Type B pancreatic cell (in vitro differentiated cells): ENCODE data around the gene IFNA21. TPM values are rescaled to one million over a fixed set of nuclear protein-coding genes. Genes with fewer than 3 reads are reported as not detected.
"Not testable (repeated sequence)": the region's sequence is repeated elsewhere in the genome, so short reads cannot be mapped to it uniquely, and the experiment has no call there.

Source experiments
- DNase-seq: peaks from one replicate; pipeline ENCODE4 v3.0.0; 2021; ENCODE audit warnings: mixed read lengths; ENCODE audit not compliant: unreplicated experiment; ENCODE audit errors: extremely low spot score
- H3K27ac Mint-ChIP-seq: 2 replicates; pipeline ENCODE4 v1.8.0; 2021; ENCODE audit warnings: mild to moderate bottlenecking, mixed read lengths
- H3K27me3 Mint-ChIP-seq: 2 replicates; pipeline ENCODE4 v1.8.0; 2021; ENCODE audit warnings: mixed read lengths
- H3K36me3 Mint-ChIP-seq: 2 replicates; pipeline ENCODE4 v1.8.0; 2021; ENCODE audit warnings: mixed read lengths
- H3K4me1 Mint-ChIP-seq: one replicate; pipeline ENCODE4 v1.8.0; 2021; ENCODE audit warnings: mixed read lengths; ENCODE audit not compliant: unreplicated experiment
- H3K4me3 Mint-ChIP-seq: 2 replicates; pipeline ENCODE4 v1.8.0; 2021; ENCODE audit warnings: mild to moderate bottlenecking, mixed read lengths
- H3K9me3 Mint-ChIP-seq: 2 replicates; pipeline ENCODE4 v1.8.0; 2021; ENCODE audit warnings: mixed read lengths
- CTCF ChIP-seq: fragments of 200-600 bp; sonication (generic); conservative IDR thresholded peaks from 2 replicates; pipeline ENCODE4 v1.5.0; 2021; ENCODE audit warnings: antibody characterized with exemption, mild to moderate bottlenecking
- total RNA-seq: library from RNA; stranded (reverse); gene quantifications from 2 replicates; pipeline ENCODE4 v1.2.1, GENCODE V29; 2021; ENCODE audit warnings: low replicate concordance

The IFNA21 gene
- total RNA-seq, 1 donor from 2014 or later = not detected

- H3K4me3 Mint-ChIP-seq, H3K9me3 Mint-ChIP-seq, H3K27ac Mint-ChIP-seq, H3K36me3 Mint-ChIP-seq, H3K4me1 Mint-ChIP-seq, DNase-seq: not testable (repeated sequence)
- peaks cover 12% of the 10 kb centered on the region for H3K27me3 Mint-ChIP-seq
- TF ChIP-seq CTCF = peak; percentile 76
Measured at GRCh38 chr9:21194867-21195776, 28.7 kb upstream of the IFNA21 start.

GRCh38 chr9:21187487-21187886 lies 21.0 kb upstream of the IFNA21 start, which contains the start of gene IFNA4:
TSS of gene IFNA4 (minus strand) at chr9:21187587. CDS start at chr9:21187531, 56 bp downstream.
- not testable (repeated sequence) for H3K27me3 Mint-ChIP-seq, H3K4me1 Mint-ChIP-seq, H3K9me3 Mint-ChIP-seq, H3K27ac Mint-ChIP-seq, H3K4me3 Mint-ChIP-seq, H3K36me3 Mint-ChIP-seq, DNase-seq

GRCh38 chr9:21182810-21183736 lies 16.6 kb upstream of the IFNA21 start:
- DNase-seq = not testable (repeated sequence)

GRCh38 chr9:21174671-21175070 lies 8.2 kb upstream of the IFNA21 start:
- no peak for DNase-seq
- Mint-ChIP-seq H3K36me3 (no peaks in the 10 kb centered on the region), H3K4me3 (no peak overlapping the region), H3K4me1 (no peaks in the 10 kb centered on the region), H3K27ac (no peak overlapping the region), H3K27me3 (no peaks in the 10 kb centered on the region), H3K9me3 (no peaks in the 10 kb centered on the region)
- no peak for TF ChIP-seq CTCF

More at GRCh38 chr9:21182810-21183736, 16.6 kb upstream of the IFNA21 start:
- H3K36me3 Mint-ChIP-seq, H3K4me1 Mint-ChIP-seq, H3K4me3 Mint-ChIP-seq, H3K9me3 Mint-ChIP-seq, H3K27ac Mint-ChIP-seq, H3K27me3 Mint-ChIP-seq: not testable (repeated sequence)
- peak; percentile 68 for TF ChIP-seq CTCF

GRCh38 chr9:21172156-21172555 lies 5.7 kb upstream of the IFNA21 start:
- DNase-seq = no peak
- Mint-ChIP-seq H3K4me1 (no peaks in the 10 kb centered on the region), H3K36me3 (no peaks in the 10 kb centered on the region), H3K27me3 (no peaks in the 10 kb centered on the region), H3K9me3 (no peaks in the 10 kb centered on the region), H3K4me3 (no peak overlapping the region), H3K27ac (no peak overlapping the region)
- no peak for TF ChIP-seq CTCF
